MV-4-11 (cell line): ENCODE measurements around the gene HSH2D.
A peak's percentile ranks its signal among the peaks of the same experiment; 100 is the strongest.

ENCODE experiments used
- DNase-seq: peaks from one replicate; lab custom pipeline; 2025; lab: John Stamatoyannopoulos, UW

Gene HSH2D

DNA sequence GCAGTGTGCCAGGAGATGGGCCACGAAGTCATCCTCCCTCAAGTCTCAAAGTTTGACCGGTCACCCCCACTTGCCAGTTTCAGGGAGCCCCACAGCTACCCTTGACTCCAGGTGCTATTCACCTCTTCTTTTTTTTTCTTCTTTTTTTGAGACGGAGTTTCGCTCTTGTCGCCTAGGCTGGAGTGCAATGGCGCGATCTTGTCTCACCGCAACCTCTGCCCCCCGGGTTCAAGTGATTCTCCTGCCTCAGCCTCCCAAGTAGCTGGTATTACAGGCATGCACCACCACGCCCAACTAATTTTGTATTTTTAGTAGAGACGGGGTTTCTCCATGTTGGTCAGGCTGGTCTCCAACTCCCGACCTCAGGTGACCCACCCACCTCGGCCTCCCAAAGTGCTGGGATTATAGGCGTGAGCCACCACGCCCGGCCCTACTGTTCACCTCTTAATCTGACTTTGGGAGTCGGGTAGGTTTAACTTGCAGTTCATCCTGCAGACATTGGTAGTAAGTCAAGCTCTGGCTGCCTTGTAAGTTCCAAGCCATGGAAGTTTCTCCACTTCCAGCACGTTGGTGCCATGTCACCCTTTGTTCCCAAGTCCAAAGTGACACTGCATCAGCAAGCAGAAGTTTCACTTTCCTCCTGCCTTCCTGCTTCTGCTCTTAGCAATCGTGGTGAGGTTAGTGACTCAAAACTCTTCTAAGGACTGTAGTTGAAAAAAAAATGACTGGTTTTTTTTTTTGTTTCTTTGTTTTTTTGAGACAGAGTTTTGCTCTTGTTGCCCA is 24.2 kb upstream of the HSH2D start:
- DNase-seq, result peak; percentile 95

DNA sequence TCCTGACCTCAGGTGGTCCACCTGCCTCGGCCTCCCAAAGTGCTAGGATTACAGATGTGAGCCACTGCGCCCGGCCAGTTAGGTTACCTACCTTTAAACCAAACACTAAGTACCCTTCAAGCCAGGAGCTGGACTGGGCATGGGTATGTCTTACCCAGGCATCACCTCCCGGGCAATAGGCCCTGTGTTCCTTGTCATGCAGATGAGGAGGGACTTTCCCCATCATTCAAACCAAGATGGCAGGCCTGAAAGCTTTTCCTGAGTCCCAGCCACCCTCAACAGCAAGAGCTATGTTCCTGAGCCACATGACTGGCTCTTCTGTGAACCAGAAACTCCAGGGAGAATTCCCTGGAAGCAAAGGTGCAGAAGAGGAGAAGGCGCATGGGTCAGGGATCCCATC is 22.3 kb upstream of the HSH2D start:
- no peak for DNase-seq

GRCh38 chr19:16121967-16122366 is 21.5 kb upstream of the HSH2D start:
- DNase-seq, result no peak

GRCh38 chr19:16124953-16125352 is 18.5 kb upstream of the HSH2D start:
- no peak for DNase-seq

GRCh38 chr19:16125737-16126495 is 17.6 kb upstream of the HSH2D start:
- DNase-seq, result no peak

- DNase-seq, result no peak
Measured at GRCh38 chr19:16127080-16127479, 16.4 kb upstream of the HSH2D start.

DNA sequence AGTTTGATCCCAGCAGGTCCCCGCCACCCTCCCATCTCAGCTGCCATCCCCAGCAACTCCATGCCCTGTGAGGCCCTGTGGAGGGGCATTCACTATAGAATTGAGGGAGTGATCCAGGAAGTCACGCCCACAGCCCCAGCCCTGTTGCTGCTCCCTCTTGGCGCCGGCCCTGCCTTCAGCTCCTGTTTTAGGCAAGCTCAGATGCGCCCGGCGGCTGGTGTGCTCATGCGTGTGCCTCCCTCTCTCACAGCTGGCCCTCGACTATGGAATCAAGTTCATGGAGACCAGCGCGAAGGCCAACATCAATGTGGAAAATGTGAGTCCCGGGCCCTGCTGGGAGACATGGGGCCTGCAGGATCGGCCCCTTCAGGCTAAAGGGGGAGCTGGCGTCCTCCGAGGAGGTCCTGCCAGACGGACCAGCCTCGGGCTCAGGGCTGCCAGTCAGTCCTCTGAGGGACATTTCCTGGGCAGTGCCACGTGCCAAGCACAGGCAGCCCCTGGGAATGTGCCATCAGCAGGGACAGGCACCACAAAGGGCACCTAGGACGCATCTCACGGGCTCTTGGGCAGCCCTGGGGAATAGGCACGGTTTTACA is 15.6 kb upstream of the HSH2D start:
- DNase-seq, result peak; percentile 45

GRCh38 chr19:16131648-16132047 is 11.8 kb upstream of the HSH2D start:
- DNase-seq, result no peak

DNA sequence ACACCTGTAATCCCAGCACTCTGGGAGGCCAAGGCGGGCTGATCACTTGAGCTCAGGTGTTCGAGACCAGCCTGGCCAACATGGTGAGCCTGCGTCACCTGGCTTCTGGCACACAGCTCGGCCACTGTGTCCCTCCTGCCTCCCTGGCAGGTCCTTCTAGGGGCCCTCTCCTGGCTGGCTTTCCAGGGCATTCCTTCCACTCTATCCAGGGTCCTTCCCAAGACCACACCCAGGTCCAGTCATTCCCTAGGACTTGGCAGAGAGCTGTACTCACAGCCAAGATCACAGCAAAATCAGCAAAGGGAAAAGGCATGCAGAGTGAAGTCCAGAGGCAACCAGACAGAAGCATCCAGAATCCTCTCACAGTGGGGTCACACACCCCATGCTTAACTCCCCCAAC is 9.7 kb upstream of the HSH2D start:
- no peak for DNase-seq

- DNase-seq, result peak; percentile 30
Measured at GRCh38 chr19:16134510-16134909, 9.0 kb upstream of the HSH2D start.

DNA sequence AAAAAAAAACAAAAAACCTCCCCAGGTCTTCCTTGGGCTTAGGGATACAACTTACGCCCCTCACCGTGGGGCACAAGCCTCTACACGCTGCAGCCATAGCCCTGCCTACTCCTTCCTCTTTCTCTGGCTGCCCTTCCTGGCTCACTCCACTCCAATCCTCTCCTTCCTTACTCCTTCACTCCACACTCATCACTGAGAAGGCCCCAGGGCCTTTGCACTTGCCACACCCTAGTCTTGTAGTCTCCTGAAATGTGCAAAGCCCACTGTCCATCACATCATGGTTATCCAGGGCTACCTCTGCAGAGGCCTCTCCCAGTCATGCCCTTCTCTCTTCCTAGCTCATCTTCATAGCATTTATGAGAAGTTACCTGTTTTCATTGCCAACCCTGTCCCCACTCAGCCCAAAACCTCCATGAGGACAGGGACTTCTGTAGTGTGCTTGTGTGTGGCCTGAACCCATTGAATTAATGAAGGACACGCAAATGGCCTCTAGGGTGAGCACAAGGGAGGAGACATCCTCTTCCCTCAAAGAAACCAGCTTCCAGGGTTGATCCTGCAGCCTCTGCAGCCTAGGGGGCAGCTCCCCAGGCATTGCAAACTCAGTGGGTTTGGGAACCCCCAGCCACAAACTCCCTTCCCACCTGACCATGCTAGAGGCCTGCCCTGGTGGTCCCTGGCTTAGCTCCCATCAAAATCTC is 7.9 kb upstream of the HSH2D start:
- peak; percentile 46 for DNase-seq

GRCh38 chr19:16136185-16136999 is 7.1 kb upstream of the HSH2D start:
- DNase-seq, result peak; percentile 59

DNA sequence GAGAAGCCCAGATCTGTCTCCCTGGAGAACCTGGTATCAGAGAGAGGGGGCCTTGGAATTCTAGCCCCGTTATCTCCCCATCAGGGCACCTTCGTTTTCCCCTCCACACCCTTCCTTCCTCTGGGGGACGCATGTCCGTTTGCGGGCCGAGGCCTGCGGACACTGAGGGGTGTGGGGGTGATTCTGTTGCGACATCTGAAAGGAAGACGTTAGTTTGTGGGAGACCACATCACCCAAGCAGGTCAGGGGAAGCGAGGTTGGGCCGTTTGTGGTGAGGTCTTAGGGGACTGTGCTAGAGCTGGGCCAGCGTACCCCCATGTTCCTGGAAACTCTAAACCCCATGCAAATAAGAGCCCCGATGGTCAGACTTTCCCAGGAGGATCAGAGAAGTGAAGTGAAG is 3.7 kb upstream of the HSH2D start:
- DNase-seq, result peak; percentile 100

- DNase-seq, result peak; percentile 96
Measured at GRCh38 chr19:16141043-16141442, 2.4 kb upstream of the HSH2D start.

GRCh38 chr19:16142032-16142580 is 1.4 kb upstream of the HSH2D start:
- peak; percentile 76 for DNase-seq

- DNase-seq, result no peak
Measured at GRCh38 chr19:16144216-16144581, 714 bp downstream of the HSH2D start.

GRCh38 chr19:16146112-16146511 is 2.6 kb downstream of the HSH2D start:
- DNase-seq, result no peak

GRCh38 chr19:16148443-16149229 is 5.2 kb downstream of the HSH2D start:
- peak; percentile 71 for DNase-seq

- DNase-seq, result peak; percentile 50
Measured at GRCh38 chr19:16153582-16154336, 10.3 kb downstream of the HSH2D start.

DNA sequence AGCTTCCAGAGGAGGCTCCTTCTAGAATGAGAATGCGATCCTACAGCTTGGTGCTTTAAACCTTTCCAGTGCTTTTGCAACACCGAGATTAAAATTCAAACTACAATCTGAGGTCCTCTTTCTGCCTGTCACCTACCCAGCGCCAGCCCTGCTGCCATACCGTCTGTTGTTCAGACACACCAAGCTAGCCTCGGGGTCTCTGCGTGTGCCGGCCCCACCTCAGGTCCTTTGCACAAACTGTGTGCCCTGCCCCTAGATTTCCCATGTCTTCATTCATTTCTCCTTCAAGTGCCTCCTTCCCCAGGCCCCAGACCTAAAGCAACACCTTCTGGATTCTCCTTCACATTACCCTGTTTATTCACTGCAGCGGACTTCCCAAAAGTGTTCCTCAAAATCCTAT is 11.1 kb downstream of the HSH2D start:
- no peak for DNase-seq
